ENCODE data around the gene PPARD. TPM values are rescaled to one million over a fixed set of nuclear protein-coding genes. Genes with fewer than 3 reads are reported as not detected.
A peak's percentile ranks its signal among the peaks of the same experiment; 100 is the strongest.

The PPARD gene
- total RNA-seq, 1 donor from 2014 or later: 30.2 TPM

DNA sequence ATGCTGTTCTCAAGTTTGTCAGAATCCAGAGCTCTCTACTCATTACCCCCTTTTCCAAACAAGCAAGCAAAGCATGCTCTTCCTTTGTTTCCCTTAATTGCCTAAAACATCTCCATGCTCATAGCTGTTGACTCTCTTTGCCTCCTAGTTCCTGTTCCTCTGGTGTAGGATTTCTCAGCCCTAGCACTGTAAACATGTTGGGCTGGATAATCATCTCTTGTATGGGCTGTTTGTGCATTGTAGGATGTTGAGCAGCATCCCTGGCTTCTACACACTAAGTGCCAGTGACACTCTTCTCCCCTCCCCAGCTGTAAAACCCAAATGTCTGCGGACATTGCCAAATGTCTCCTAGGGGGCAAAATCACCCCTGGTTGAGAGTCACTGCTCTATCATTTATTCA is 14.0 kb downstream of the PPARD start:
- H3K27me3 ChIP-seq (ENCODE audit: low read depth): no peaks in the 10 kb centered on the region
- no peak overlapping the region for H3K27ac ChIP-seq
- TF ChIP-seq, protein P1, sequence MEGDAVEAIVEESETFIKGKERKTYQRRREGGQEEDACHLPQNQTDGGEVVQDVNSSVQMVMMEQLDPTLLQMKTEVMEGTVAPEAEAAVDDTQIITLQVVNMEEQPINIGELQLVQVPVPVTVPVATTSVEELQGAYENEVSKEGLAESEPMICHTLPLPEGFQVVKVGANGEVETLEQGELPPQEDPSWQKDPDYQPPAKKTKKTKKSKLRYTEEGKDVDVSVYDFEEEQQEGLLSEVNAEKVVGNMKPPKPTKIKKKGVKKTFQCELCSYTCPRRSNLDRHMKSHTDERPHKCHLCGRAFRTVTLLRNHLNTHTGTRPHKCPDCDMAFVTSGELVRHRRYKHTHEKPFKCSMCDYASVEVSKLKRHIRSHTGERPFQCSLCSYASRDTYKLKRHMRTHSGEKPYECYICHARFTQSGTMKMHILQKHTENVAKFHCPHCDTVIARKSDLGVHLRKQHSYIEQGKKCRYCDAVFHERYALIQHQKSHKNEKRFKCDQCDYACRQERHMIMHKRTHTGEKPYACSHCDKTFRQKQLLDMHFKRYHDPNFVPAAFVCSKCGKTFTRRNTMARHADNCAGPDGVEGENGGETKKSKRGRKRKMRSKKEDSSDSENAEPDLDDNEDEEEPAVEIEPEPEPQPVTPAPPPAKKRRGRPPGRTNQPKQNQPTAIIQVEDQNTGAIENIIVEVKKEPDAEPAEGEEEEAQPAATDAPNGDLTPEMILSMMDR (IDR thresholded peaks at IDR 0.05): no peak
- DNase-seq: no peak
- peaks cover 25% of the 10 kb centered on the region for H3K4me1 ChIP-seq
- peaks cover 68% of the 10 kb centered on the region for H3K36me3 ChIP-seq
- intact Hi-C loops (cut with DNase I): no loop called here
- no peak overlapping the region for H3K4me3 ChIP-seq
- no peaks in the 10 kb centered on the region for H3K9me3 ChIP-seq
- no peak for ATAC-seq

DNA sequence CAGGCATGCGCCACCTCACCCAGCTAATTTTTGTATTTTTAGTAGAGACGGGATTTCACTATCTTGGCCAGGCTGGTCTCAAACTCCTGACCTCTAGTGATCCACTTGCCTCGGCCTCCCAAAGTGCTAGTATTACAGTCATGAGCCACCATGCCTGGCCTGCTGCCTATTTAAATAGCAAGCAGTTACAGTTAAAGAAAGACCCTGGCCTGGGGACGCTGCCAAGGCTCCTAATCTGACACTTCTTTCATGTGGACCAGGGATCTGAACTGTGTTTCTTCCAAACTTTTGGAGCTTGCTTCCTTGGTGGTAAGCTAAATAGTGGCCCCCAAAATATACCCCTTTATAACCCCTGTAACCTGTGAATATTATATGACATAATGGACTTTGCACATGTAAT is 15.3 kb downstream of the PPARD start:
- no peak overlapping the region for H3K4me3 ChIP-seq

DNA sequence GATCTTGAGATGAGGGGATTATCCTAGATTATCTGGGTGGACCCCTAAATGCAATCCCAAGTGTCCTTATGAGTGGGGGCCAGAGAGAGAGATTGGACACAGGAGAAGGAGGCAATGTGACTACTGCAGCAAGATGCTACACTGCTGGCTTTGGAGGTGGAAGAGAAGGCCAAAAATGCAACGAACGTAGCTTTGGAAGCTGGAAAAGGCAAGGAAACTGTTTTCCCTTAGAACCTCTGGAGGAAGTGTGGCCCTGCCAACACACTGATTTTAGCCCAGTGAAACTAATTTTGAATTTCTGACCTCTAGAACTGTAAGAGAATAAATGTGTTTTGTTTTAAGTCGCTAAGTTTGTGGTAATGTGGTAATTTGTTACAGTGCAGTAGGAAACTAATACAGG is 15.7 kb downstream of the PPARD start:
- Histone ChIP-seq H3K9me3 (no peaks in the 10 kb centered on the region), H3K4me3 (no peak overlapping the region), H3K4me1 (peaks cover 26% of the 10 kb centered on the region), H3K36me3 (peaks cover 51% of the 10 kb centered on the region), H3K27ac (no peak overlapping the region), H3K27me3 (ENCODE audit: low read depth) (no peaks in the 10 kb centered on the region)
- DNase-seq (no peak), ATAC-seq (no peak)
- TF ChIP-seq, protein P1 (IDR thresholded peaks at IDR 0.05): no peak
- intact Hi-C loops (cut with DNase I): no loop called here

More for the DNA sequence above, 15.3 kb downstream of the PPARD start:
- peaks cover 26% of the 10 kb centered on the region for H3K4me1 ChIP-seq
- TF ChIP-seq, protein P1 (IDR thresholded peaks at IDR 0.05): no peak
- DNase-seq (no peak), ATAC-seq (no peak)
- no peaks in the 10 kb centered on the region for H3K9me3 ChIP-seq
- H3K36me3 ChIP-seq: peaks cover 55% of the 10 kb centered on the region
- no peak overlapping the region for H3K27ac ChIP-seq
- H3K27me3 ChIP-seq (ENCODE audit: low read depth): no peaks in the 10 kb centered on the region
- intact Hi-C loops (cut with DNase I): no loop called here

DNA sequence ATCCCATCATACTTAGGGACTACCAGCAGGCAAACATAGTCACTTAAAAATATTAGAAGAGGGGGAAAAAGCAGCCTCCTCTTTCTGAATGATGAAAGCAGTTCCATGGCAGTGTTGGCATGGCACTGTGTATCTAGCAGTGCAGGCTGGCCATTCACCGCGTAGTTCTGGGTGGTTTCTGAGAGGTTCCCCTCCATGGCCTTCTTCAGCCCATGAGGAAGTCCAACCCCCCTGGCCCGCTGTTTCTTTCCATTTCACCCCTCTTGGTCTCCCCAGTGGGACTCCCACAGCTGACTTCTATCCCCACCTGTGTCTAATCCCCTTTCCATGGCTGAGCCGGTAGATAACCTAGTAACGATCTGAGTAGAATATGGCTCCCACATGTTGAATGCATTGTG is 17.0 kb downstream of the PPARD start:
- TF ChIP-seq, protein P1 (IDR thresholded peaks at IDR 0.05): no peak
- Histone ChIP-seq H3K27me3 (ENCODE audit: low read depth) (no peaks in the 10 kb centered on the region), H3K4me3 (no peak overlapping the region), H3K4me1 (peaks cover 26% of the 10 kb centered on the region), H3K9me3 (no peaks in the 10 kb centered on the region), H3K27ac (no peak overlapping the region), H3K36me3 (peaks cover 42% of the 10 kb centered on the region)
- DNase-seq: no peak
- intact Hi-C loops (cut with DNase I): no loop called here
- ATAC-seq: no peak

DNA sequence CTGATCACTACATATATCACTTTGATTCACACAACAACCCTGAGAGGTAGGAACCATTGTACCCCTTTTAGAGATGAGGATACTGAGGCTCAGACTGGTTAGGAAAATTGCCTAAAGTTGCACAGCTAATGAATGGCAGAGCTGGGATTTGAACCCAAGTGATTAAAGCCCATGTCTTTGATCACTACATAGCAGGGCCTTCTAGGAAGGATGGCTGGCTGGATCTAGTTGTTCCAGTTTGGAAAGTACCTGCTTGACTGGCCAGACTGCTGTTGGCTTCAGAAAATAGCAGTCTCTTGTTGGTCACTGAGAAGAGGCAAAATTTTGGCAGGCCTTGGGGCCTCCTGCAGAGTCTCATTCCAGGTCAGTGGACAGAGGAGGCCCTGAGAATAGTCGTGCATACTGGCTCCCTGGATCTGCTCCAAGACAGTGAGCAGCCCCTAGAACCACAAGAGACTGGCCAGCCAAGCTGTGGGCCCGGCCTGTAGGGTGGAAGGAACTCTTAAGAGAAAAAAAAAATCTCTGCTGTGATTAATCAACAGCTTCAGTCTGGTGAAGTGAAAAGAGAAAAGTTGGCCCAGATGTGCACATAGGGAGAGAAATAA is 17.5 kb downstream of the PPARD start:
- Histone ChIP-seq H3K36me3 (peaks cover 37% of the 10 kb centered on the region), H3K27ac (peak overlapping the region; percentile 42), H3K4me3 (no peak overlapping the region), H3K27me3 (ENCODE audit: low read depth) (no peaks in the 10 kb centered on the region), H3K4me1 (peaks cover 26% of the 10 kb centered on the region), H3K9me3 (no peaks in the 10 kb centered on the region)
- peak; percentile 32 to 42 for ATAC-seq
- TF ChIP-seq, protein P1 (IDR thresholded peaks at IDR 0.05): no peak
- no peak for DNase-seq
- intact Hi-C loops (cut with DNase I): no loop called here

Measured in lower lobe of right lung (tissue), 2 donors.